Measurements from ENCODE around the gene RGPD4. TPM values are rescaled to one million over a fixed set of nuclear protein-coding genes. Genes with fewer than 3 reads are reported as not detected.
"Not testable (repeated sequence)": the region's sequence is repeated elsewhere in the genome, so short reads cannot be mapped to it uniquely, and the experiment has no call there.

Gene RGPD4
- total RNA-seq, 2 donors from 2014 or later = not detected

DNA sequence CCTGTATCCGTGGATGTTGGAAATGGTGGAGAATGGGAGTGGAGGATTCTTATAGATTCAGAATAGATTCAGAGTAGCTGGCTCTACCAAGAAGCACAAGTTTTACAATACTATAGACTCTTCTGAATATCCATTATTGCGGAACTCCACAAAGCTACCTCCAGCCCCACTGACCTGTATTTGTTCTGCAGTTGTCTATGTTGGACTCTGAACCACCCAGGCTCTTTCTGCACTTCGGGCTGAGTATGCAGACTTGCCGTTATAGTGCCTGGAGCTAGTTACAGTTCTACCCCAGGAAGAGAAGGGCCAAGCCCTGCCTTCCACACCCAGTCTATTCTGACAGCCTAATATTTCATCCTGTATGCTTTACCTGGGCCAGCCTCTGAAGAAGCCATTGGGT, 4.4 kb upstream of the RGPD4 start:
- intact Hi-C loops (cut with DNase I) = no loop called here
- DNase-seq (no peak), ATAC-seq (no peak)
- no peaks in the 10 kb centered on the region for H3K4me1 ChIP-seq
- WGBS, 2 donors = 62 to 69% methylated on average over 4 of the region's 4 CpGs
- no peak for TF ChIP-seq POLR2A (IDR thresholded peaks at IDR 0.05)
- TF ChIP-seq, protein P1, sequence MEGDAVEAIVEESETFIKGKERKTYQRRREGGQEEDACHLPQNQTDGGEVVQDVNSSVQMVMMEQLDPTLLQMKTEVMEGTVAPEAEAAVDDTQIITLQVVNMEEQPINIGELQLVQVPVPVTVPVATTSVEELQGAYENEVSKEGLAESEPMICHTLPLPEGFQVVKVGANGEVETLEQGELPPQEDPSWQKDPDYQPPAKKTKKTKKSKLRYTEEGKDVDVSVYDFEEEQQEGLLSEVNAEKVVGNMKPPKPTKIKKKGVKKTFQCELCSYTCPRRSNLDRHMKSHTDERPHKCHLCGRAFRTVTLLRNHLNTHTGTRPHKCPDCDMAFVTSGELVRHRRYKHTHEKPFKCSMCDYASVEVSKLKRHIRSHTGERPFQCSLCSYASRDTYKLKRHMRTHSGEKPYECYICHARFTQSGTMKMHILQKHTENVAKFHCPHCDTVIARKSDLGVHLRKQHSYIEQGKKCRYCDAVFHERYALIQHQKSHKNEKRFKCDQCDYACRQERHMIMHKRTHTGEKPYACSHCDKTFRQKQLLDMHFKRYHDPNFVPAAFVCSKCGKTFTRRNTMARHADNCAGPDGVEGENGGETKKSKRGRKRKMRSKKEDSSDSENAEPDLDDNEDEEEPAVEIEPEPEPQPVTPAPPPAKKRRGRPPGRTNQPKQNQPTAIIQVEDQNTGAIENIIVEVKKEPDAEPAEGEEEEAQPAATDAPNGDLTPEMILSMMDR (IDR thresholded peaks at IDR 0.05) = no peak
- H3K27me3 ChIP-seq = no peaks in the 10 kb centered on the region
- no peak overlapping the region for H3K27ac ChIP-seq
- no peaks in the 10 kb centered on the region for H3K9me3 ChIP-seq
- H3K36me3 ChIP-seq (replicated peaks in 1 of 2; ENCODE audit: insufficient read depth in 1 of 2, low read depth in 2 of 2) = no peaks in the 10 kb centered on the region
- no peak overlapping the region for H3K4me3 ChIP-seq

DNA sequence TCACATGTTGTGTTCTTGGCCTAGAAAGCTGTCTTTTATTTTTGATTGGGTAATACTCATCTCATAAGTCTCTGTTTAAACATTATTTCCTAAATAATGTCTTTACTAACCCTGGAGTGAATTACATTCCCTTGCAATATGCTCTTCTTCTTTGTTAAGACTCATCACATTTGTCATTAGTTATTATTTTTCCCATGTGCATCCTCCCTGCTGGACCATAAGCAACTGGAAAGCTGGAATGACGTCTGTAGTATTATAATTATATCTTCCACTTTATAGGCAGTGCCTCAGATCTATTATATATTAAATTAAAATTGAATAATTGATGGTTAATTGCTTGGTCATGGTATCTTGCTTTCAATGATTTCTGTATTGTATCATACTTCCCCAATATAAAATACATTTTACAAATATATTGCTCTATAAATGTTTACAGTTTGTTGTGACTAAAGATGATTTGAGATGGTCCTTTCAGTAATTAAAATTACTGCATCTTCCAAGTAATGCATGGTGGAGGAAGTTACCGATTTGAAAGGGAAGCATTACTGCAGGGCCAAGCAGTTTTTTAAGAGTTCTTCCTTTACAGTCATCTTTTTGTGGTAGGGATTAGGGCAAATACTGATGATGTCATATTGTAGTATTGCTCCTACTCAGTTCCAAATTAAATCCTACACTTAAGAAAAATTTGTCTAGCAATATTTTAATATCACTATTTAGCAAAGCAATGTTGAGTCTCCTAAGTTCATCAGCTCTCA, 2.1 kb upstream of the RGPD4 start:
- DNase-seq (no peak), ATAC-seq (no peak)
- Histone ChIP-seq H3K9me3 (no peaks in the 10 kb centered on the region), H3K4me1 (no peaks in the 10 kb centered on the region), H3K27ac (no peak overlapping the region), H3K36me3 (replicated peaks in 1 of 2; ENCODE audit: insufficient read depth in 1 of 2, low read depth in 2 of 2) (no peaks in the 10 kb centered on the region), H3K4me3 (no peak overlapping the region), H3K27me3 (no peaks in the 10 kb centered on the region)
- TF ChIP-seq, protein P1 (IDR thresholded peaks at IDR 0.05) = no peak
- no peak for TF ChIP-seq POLR2A (IDR thresholded peaks at IDR 0.05)
- intact Hi-C loops (cut with DNase I) = no loop called here
- 43 to 61% methylated on average over 2 of the region's 2 CpGs for WGBS, 2 donors

DNA sequence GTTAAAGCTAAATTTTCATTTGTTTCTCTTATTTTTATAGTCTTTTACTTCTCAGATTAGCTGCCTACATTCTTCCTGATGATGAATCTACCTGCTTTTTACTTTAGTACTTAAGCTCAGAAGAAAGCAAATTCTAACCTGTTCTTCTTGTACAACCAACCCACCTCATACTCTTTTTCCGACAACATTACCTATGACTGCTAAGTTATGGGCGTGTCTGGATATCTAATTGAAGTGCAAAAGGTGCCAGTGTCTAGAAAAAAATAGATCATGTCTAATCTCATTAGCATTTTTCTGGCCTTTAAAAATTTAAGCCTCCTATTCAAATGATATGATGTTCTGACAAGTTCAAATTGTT, 1.5 kb upstream of the RGPD4 start:
- DNase-seq (no peak), ATAC-seq (no peak)
- Histone ChIP-seq H3K4me1 (no peaks in the 10 kb centered on the region), H3K27ac (no peak overlapping the region), H3K9me3 (no peaks in the 10 kb centered on the region), H3K27me3 (no peaks in the 10 kb centered on the region), H3K4me3 (no peak overlapping the region), H3K36me3 (replicated peaks in 1 of 2; ENCODE audit: insufficient read depth in 1 of 2, low read depth in 2 of 2) (no peaks in the 10 kb centered on the region)
- TF ChIP-seq, protein P1 (IDR thresholded peaks at IDR 0.05) = no peak
- TF ChIP-seq POLR2A (IDR thresholded peaks at IDR 0.05) = no peak
- 72 to 76% methylated on average over 2 of the region's 2 CpGs for WGBS, 2 donors
- intact Hi-C loops (cut with DNase I) = no loop called here

DNA sequence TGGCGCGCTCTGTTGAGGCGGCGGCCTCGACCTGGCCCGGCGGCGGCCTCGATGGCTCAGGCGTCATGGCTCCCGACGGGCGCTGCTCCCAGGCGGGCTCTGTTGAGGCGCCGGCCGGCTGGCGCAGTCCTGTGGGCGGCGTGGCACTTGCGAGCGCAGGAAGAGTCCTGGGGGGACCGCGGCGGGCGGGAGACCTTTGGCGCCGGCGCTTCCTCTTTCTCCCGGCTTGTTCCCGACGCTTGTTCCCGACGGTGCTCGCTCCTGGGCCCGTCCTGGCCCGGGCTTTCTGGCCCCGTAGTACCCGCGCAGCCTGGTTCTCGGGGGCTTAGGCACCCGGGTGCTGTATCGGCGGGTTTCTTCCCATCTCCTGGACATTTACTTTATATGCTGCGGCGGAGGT, 2.8 kb downstream of the RGPD4 start:
- H3K27me3 ChIP-seq; H3K27ac ChIP-seq; H3K36me3 ChIP-seq (replicated peaks in 1 of 2; ENCODE audit: insufficient read depth in 1 of 2, low read depth in 2 of 2); H3K4me1 ChIP-seq; intact Hi-C loops (cut with DNase I); ATAC-seq; H3K9me3 ChIP-seq; H3K4me3 ChIP-seq; DNase-seq: not testable (repeated sequence)
- WGBS, 2 donors = 93 to 95% methylated on average over 6 to 21 of the region's 46 CpGs

DNA sequence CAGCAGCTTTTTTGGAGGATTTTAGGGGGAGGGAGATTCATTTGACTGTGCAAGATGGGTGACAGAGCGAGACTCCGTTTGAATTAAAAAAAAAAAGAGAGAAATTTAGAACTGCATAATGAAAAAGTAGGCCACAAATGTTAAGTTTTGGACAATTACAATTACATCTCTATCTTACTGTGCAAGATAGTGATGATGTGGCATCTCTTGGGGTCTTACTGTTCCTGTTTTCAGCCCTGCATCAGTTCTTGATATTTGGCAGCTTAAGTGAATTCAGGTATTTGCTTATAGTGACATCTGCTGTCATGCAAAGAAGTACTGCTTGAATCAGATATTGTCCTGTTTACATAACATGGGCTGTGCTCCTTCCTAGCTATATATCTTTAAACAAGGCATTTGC, 6.5 kb downstream of the RGPD4 start:
- intact Hi-C loops (cut with DNase I); H3K4me1 ChIP-seq; H3K27ac ChIP-seq; H3K36me3 ChIP-seq (replicated peaks in 1 of 2; ENCODE audit: insufficient read depth in 1 of 2, low read depth in 2 of 2); H3K27me3 ChIP-seq; ATAC-seq; H3K9me3 ChIP-seq; DNase-seq; H3K4me3 ChIP-seq: not testable (repeated sequence)
- WGBS, 2 donors = 84 to 92% methylated on average over 2 of the region's 2 CpGs

DNA sequence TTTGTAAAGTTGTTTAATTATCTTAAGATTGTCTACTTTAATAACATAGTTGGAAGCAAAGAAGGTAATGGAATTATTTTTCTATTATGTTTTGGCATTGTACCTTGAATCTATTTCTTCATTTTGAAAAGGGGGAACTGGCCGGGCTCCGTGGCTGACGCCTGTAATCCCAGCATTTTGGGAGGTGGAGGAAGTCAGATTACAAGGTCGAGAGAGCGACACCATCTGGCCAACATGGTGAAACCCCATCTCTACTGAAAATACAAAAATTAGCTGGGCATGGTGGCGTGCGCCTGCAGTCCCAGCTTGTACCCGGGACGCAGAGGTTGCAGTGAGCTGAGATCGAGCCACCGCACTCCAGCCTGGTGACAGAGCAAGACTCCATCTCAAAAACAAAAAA, 6.9 kb downstream of the RGPD4 start:
- WGBS, 2 donors = 31 to 63% methylated on average over 6 to 11 of the region's 11 CpGs
- H3K4me1 ChIP-seq; intact Hi-C loops (cut with DNase I); H3K36me3 ChIP-seq (replicated peaks in 1 of 2; ENCODE audit: insufficient read depth in 1 of 2, low read depth in 2 of 2); DNase-seq; H3K4me3 ChIP-seq; ATAC-seq; H3K9me3 ChIP-seq; H3K27ac ChIP-seq; H3K27me3 ChIP-seq: not testable (repeated sequence)

DNA sequence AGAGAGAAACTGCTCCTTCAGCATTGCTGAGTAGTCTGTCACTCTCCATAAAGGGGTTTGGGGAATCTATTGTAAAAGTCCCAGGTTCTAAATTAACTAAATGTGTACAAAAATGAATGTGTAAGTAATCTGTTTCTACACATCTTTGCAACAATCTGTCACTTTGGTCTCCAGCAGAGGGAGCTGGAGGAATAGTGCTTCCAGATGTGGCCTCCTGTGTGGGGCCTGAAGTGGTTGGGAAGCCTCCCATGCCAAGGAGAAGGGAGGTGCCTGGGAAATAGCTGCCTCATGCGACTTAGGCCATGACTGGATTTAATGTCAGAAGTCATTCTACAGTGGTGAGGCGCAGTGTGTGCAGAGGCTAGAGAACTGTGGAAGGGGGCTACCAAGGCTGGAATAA, 89.4 kb downstream of the RGPD4 start:
- intact Hi-C loops (cut with DNase I); H3K27me3 ChIP-seq; H3K9me3 ChIP-seq; H3K4me3 ChIP-seq; H3K36me3 ChIP-seq (replicated peaks in 1 of 2; ENCODE audit: insufficient read depth in 1 of 2, low read depth in 2 of 2); H3K27ac ChIP-seq; H3K4me1 ChIP-seq; DNase-seq: not testable (repeated sequence)
- 100% methylated on average over 1 of the region's 2 CpGs for WGBS, 2 donors
- ATAC-seq = peak; percentile 56

DNA sequence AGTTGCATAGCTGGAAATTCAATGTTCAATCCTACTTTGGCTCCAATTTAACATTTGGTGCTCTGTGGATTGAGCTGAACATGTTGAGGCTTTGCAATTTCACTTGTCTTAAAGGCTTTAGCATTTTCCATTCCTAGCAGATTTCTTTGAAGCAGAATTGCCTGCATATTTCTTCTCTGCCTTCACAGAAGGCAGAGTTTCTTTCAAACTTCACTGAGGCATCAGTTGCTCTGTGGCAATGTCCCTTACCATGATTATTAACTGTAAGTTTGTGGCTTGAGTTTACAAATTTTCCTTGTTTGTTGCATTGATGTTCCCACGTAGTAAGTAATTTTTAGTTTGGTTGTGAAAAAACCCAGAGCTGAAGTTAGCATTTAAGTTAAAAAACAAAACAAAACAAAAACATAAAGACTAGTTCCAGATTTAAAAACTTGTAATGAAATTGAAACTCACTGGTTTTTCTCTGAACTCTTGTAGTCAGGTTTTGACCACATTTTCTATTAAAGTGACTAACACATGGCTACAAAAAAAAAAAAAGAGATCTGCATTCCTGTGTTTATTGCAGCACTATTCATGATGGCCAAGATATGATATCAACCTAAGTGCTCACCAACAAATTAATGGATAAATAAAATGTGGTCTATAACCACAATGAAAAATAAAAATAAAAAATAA, 90.1 kb downstream of the RGPD4 start:
- H3K4me1 ChIP-seq; intact Hi-C loops (cut with DNase I); H3K36me3 ChIP-seq (replicated peaks in 1 of 2; ENCODE audit: insufficient read depth in 1 of 2, low read depth in 2 of 2); DNase-seq; H3K27ac ChIP-seq; H3K4me3 ChIP-seq; H3K9me3 ChIP-seq; H3K27me3 ChIP-seq; ATAC-seq: not testable (repeated sequence)
- WGBS, 2 donors = 65 to 67% methylated on average over 1 of the region's 1 CpG
